Measurements from ENCODE around the gene KHSRP. TPM values are rescaled to one million over a fixed set of nuclear protein-coding genes. Genes with fewer than 3 reads are reported as not detected.

KHSRP gene
- total RNA-seq, 1 experiment from 2014 or later: 297 TPM

DNA sequence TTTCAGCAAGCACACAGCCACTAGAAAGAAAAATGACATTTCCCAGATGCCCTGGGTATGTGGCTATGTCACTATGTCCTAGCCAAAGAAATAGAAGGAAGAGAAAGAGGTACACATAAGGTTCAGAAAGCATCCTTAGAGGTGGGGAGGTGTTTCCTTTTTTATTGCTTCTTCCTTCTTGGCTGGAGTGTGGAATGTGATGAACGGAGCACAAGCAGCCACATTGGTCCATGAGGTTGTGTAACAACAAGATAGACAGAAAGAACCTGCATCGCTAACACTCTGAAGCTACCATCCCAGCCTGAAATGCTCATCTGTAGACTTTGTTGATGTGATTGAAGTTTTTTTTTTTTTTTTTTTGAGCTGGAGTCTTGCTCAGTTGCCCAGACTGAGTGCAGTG is 28.3 kb upstream of the KHSRP start:
- Mint-ChIP-seq H3K27ac (ENCODE audit: unreplicated experiment) (no peak overlapping the region), H3K4me3 (ENCODE audit: low read depth, unreplicated experiment) (no peak overlapping the region), H3K9me3 (ENCODE audit: low read depth, unreplicated experiment) (no peaks in the 10 kb centered on the region), H3K27me3 (ENCODE audit: unreplicated experiment) (no peaks in the 10 kb centered on the region), H3K4me1 (ENCODE audit: low read depth, unreplicated experiment) (no peaks in the 10 kb centered on the region), H3K36me3 (ENCODE audit: insufficient read depth, unreplicated experiment) (peaks cover 24% of the 10 kb centered on the region)
- intact Hi-C loops (cut with micrococcal nuclease; ENCODE audit: unreplicated experiment): no loop called here
- CTCF ChIA-PET: no interaction called here
- DNase-seq: no peak
- TF ChIP-seq, protein P1, sequence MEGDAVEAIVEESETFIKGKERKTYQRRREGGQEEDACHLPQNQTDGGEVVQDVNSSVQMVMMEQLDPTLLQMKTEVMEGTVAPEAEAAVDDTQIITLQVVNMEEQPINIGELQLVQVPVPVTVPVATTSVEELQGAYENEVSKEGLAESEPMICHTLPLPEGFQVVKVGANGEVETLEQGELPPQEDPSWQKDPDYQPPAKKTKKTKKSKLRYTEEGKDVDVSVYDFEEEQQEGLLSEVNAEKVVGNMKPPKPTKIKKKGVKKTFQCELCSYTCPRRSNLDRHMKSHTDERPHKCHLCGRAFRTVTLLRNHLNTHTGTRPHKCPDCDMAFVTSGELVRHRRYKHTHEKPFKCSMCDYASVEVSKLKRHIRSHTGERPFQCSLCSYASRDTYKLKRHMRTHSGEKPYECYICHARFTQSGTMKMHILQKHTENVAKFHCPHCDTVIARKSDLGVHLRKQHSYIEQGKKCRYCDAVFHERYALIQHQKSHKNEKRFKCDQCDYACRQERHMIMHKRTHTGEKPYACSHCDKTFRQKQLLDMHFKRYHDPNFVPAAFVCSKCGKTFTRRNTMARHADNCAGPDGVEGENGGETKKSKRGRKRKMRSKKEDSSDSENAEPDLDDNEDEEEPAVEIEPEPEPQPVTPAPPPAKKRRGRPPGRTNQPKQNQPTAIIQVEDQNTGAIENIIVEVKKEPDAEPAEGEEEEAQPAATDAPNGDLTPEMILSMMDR (IDR thresholded peaks at IDR 0.05; ENCODE audit: unreplicated experiment): no peak
- BruUV-seq (replicated peaks): no TSS peak

GRCh38 chr19:6452223-6452614 is 27.6 kb upstream of the KHSRP start:
- H3K4me3 Mint-ChIP-seq (ENCODE audit: low read depth, unreplicated experiment): no peak overlapping the region
- no peaks in the 10 kb centered on the region for H3K27me3 Mint-ChIP-seq (ENCODE audit: unreplicated experiment)
- TF ChIP-seq, protein P1 (IDR thresholded peaks at IDR 0.05; ENCODE audit: unreplicated experiment): no peak
- H3K4me1 Mint-ChIP-seq (ENCODE audit: low read depth, unreplicated experiment): no peaks in the 10 kb centered on the region
- H3K27ac Mint-ChIP-seq (ENCODE audit: unreplicated experiment): no peak overlapping the region
- intact Hi-C loops (cut with micrococcal nuclease; ENCODE audit: unreplicated experiment): no loop called here
- no peak for DNase-seq
- H3K9me3 Mint-ChIP-seq (ENCODE audit: low read depth, unreplicated experiment): no peaks in the 10 kb centered on the region
- BruUV-seq (replicated peaks): no TSS peak
- CTCF ChIA-PET: interaction anchor here (0.6 kb wide), 1 partner anchor 278 kb away, joined by 3 read pairs; no protein-coding TSS in a partner anchor
- peaks cover 24% of the 10 kb centered on the region for H3K36me3 Mint-ChIP-seq (ENCODE audit: insufficient read depth, unreplicated experiment)

DNA sequence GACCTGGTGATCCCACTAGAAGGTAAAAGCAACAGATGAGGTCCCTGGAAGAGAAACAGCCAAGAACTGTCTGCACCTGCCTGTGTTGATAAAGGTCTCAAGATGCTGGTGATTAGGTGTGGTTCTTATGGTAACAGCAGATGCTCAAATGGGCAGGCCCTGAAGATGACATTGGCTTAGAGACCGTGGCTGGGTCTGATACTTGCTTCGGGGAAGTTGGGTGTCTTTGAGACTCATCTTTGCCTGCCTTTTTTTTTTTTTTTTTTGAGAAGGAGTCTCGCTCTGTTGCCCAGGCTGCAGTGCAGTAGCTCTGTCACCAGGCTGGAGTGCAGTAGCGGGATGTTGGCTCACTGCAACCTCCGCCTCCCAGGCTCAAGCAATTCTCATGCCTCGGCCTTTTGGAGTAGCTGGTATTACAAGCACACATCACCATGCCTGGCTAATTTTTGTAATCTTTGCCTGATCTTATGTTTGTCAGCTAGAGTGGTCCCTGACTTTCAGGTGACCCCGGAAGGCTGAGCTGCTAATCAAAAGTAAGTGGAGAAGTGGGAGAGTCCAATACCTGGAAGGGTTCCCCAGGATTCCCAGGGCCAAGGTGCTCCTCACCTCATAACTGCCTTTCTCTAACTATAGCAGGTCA is 27.1 kb upstream of the KHSRP start:
- H3K4me1 Mint-ChIP-seq (ENCODE audit: low read depth, unreplicated experiment): no peaks in the 10 kb centered on the region
- no peak overlapping the region for H3K27ac Mint-ChIP-seq (ENCODE audit: unreplicated experiment)
- peaks cover 24% of the 10 kb centered on the region for H3K36me3 Mint-ChIP-seq (ENCODE audit: insufficient read depth, unreplicated experiment)
- no peak overlapping the region for H3K4me3 Mint-ChIP-seq (ENCODE audit: low read depth, unreplicated experiment)
- no peaks in the 10 kb centered on the region for H3K27me3 Mint-ChIP-seq (ENCODE audit: unreplicated experiment)
- TF ChIP-seq, protein P1 (IDR thresholded peaks at IDR 0.05; ENCODE audit: unreplicated experiment): no peak
- BruUV-seq (replicated peaks): no TSS peak
- no peaks in the 10 kb centered on the region for H3K9me3 Mint-ChIP-seq (ENCODE audit: low read depth, unreplicated experiment)
- DNase-seq: no peak
- intact Hi-C loops (cut with micrococcal nuclease; ENCODE audit: unreplicated experiment): no loop called here
- CTCF ChIA-PET: interaction anchor here (0.6 kb wide), 1 partner anchor 277 kb away, joined by 3 read pairs; no protein-coding TSS in a partner anchor

GRCh38 chr19:6450166-6450565 is 25.6 kb upstream of the KHSRP start:
- Mint-ChIP-seq H3K9me3 (ENCODE audit: low read depth, unreplicated experiment) (no peaks in the 10 kb centered on the region), H3K4me1 (ENCODE audit: low read depth, unreplicated experiment) (no peaks in the 10 kb centered on the region), H3K27me3 (ENCODE audit: unreplicated experiment) (no peaks in the 10 kb centered on the region), H3K4me3 (ENCODE audit: low read depth, unreplicated experiment) (no peak overlapping the region), H3K36me3 (ENCODE audit: insufficient read depth, unreplicated experiment) (peaks cover 18% of the 10 kb centered on the region), H3K27ac (ENCODE audit: unreplicated experiment) (no peak overlapping the region)
- intact Hi-C loops (cut with micrococcal nuclease; ENCODE audit: unreplicated experiment): no loop called here
- BruUV-seq (replicated peaks): no TSS peak
- TF ChIP-seq, protein P1 (IDR thresholded peaks at IDR 0.05; ENCODE audit: unreplicated experiment): no peak
- CTCF ChIA-PET: no interaction called here
- DNase-seq: no peak
